ENCODE results near the gene PPP1R10. TPM values are rescaled to one million over a fixed set of nuclear protein-coding genes. Genes with fewer than 3 reads are reported as not detected.

The PPP1R10 gene
- total RNA-seq, 2 donors from 2014 or later = 46.9 to 78.2 TPM

DNA sequence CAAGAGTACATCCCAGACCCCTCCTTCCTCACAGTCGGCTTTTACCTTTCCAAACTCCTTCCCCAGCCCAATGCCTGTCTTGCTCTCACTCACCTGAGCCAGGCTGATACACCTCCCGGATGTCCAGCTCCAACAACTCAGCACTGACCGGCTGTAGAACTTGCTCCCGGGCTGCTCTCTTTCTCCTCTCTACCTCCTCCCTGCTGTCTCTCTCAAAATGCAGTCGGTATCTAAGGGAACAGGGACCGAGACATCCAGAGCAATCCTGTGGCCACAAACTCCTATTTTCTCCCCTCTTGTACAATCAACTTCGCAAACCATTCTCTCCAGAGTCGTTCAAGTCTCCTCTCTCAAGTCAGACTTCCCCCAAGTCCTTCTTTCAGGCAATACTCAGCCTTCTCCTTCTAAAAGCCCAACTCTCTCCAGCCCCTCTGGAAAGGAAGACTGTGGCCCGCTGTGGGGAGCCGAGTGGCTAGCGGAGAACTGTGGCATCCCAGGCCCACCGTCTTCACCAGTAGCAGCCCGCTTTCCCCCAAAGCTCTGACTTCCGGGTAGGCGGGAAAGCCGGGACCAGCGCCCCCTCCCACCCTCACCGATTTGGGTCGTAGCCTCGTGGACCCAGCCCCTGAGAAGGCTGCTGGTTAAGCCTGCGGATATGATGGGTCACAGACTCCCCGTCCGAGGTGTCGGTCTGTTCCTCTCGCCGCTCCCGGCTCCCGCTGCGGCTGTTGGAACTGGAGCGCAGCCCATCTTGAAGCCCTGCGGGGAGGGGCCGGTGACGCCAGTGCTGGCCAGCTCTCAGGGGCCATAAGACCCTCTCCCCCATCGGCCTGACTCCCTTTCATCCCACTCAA, 61.9 kb downstream of the PPP1R10 start:
- Histone ChIP-seq H3K9me3 (no peaks in the 10 kb centered on the region), H3K27me3 (no peaks in the 10 kb centered on the region), H3K9ac (ENCODE audit: low read depth in 2 of 2, low read length in 2 of 2) (peak overlapping the region; percentile 92 to 100), H3K4me3 (peak overlapping the region; percentile 84), H3K27ac (peak overlapping the region; percentile 97), H3K4me1 (peaks cover 7% of the 10 kb centered on the region), H3K36me3 (no peaks in the 10 kb centered on the region)
- intact Hi-C loops (cut with DNase I) = no loop called here
- DNase-seq = peak; percentile 42
- TF ChIP-seq, protein P1, sequence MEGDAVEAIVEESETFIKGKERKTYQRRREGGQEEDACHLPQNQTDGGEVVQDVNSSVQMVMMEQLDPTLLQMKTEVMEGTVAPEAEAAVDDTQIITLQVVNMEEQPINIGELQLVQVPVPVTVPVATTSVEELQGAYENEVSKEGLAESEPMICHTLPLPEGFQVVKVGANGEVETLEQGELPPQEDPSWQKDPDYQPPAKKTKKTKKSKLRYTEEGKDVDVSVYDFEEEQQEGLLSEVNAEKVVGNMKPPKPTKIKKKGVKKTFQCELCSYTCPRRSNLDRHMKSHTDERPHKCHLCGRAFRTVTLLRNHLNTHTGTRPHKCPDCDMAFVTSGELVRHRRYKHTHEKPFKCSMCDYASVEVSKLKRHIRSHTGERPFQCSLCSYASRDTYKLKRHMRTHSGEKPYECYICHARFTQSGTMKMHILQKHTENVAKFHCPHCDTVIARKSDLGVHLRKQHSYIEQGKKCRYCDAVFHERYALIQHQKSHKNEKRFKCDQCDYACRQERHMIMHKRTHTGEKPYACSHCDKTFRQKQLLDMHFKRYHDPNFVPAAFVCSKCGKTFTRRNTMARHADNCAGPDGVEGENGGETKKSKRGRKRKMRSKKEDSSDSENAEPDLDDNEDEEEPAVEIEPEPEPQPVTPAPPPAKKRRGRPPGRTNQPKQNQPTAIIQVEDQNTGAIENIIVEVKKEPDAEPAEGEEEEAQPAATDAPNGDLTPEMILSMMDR (IDR thresholded peaks at IDR 0.05) = no peak

DNA sequence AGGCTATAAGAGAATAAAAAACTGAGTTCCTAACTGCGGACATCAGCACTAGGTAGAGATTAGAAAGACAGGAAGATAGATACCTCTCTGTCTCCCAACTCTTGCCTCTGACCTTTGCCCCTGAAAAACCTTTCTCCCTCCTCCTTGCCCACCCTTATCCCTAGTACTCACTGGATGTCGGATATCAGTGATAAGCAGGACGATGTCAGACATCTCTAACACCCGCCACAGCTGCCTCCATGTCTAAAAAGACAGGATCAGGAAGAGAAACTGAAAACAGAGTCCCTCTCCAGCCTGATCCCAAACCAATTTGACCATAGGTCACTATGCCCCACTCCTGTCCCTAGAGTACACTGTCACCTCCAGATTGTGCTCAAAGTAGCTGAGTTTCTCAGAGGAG, 62.6 kb downstream of the PPP1R10 start:
- Histone ChIP-seq H3K9ac (ENCODE audit: low read depth in 2 of 2, low read length in 2 of 2) (no peak overlapping the region), H3K9me3 (no peaks in the 10 kb centered on the region), H3K27me3 (no peaks in the 10 kb centered on the region), H3K4me3 (no peak overlapping the region), H3K27ac (no peak overlapping the region), H3K36me3 (no peaks in the 10 kb centered on the region), H3K4me1 (peaks cover 7% of the 10 kb centered on the region)
- TF ChIP-seq, protein P1 (IDR thresholded peaks at IDR 0.05) = no peak
- DNase-seq = no peak
- intact Hi-C loops (cut with DNase I) = no loop called here

Small RNA genes lying within 50 kb of the gene (microRNA-seq; reads per million reads assigned to microRNA genes)
- 99.8 reads per million, percentile 53 among the genes with 10 or more reads in this experiment for gene MIR877

Other genes with a start within 250 kb of the PPP1R10 start
- 100 to 1,000 TPM; 208 to 471 TPM for gene HLA-E, start 127.7 kb downstream of the PPP1R10 start, total RNA-seq
- gene GNL1, start 60.8 kb downstream of the PPP1R10 start, total RNA-seq = 10 to 100 TPM; 42.2 to 49.3 TPM
- 1 to 10 TPM; 3.9 to 7.2 TPM for gene PRR3, start 59.9 kb downstream of the PPP1R10 start, total RNA-seq
- gene ABCF1, start 45.8 kb downstream of the PPP1R10 start, total RNA-seq = 10 to 100 TPM; 43.6 to 61.3 TPM
- 10 to 100 TPM; 63.6 to 70.3 TPM for gene MRPS18B, start 597 bp upstream of the PPP1R10 start, total RNA-seq
- 10 to 100 TPM; 11.5 to 15.9 TPM for gene ATAT1, start 9.6 kb upstream of the PPP1R10 start, total RNA-seq
- gene C6orf136, start 29.9 kb upstream of the PPP1R10 start, total RNA-seq = 10 to 100 TPM; 71.3 to 83.3 TPM
- 10 to 100 TPM; 25.9 to 35.1 TPM for gene DHX16, start 55.8 kb upstream of the PPP1R10 start, total RNA-seq
- 10 to 100 TPM in 1 of 2 donors, 1 to 10 TPM in 1; 8.3 to 22.8 TPM for gene PPP1R18, start 69.4 kb upstream of the PPP1R10 start, total RNA-seq
- gene NRM, start 73.7 kb upstream of the PPP1R10 start, total RNA-seq = 10 to 100 TPM in 1 of 2 donors, 1 to 10 TPM in 1; 7.4 to 19.2 TPM
- gene MDC1, start 100.0 kb upstream of the PPP1R10 start, total RNA-seq = 10 to 100 TPM; 14.0 to 59.0 TPM
- 100 to 1,000 TPM; 213 to 605 TPM for gene TUBB, start 103.1 kb upstream of the PPP1R10 start, total RNA-seq
- gene FLOT1, start 125.4 kb upstream of the PPP1R10 start, total RNA-seq = 100 to 1,000 TPM; 130 to 158 TPM
- 10 to 100 TPM; 47.2 to 92.8 TPM for gene IER3, start 127.3 kb upstream of the PPP1R10 start, total RNA-seq